SJSA1 (cell line): ENCODE data around the gene UBE2L3. TPM values are rescaled to one million over a fixed set of nuclear protein-coding genes. Genes with fewer than 3 reads are reported as not detected.
"Not testable (repeated sequence)": the region's sequence is repeated elsewhere in the genome, so short reads cannot be mapped to it uniquely, and the experiment has no call there.

Experiments
- DNase-seq, 2 experiments: peaks; one replicate each; pipeline ENCODE4 v3.0.0-alpha.2; 2015 to 2020; ENCODE audit warnings: low spot score in 2 of 2, low read depth in 1 of 2
- H3K27ac ChIP-seq: fragments of 250-450 bp; sonication (Bioruptor Pico); 2 replicates; pipeline ENCODE4 v1.5.1; 2020; ENCODE audit warnings: mild to moderate bottlenecking, moderate library complexity
- H3K27me3 ChIP-seq: fragments of 250-450 bp; sonication (Bioruptor Pico); replicated peaks from 2 replicates; pipeline ENCODE4 v1.5.1; 2020; ENCODE audit warnings: mild to moderate bottlenecking, moderate library complexity
- H3K36me3 ChIP-seq: fragments of 250-450 bp; sonication (Bioruptor Pico); 2 replicates; pipeline ENCODE4 v1.5.1; 2020; ENCODE audit warnings: mild to moderate bottlenecking
- H3K4me1 ChIP-seq: fragments of 250-450 bp; sonication (Bioruptor Pico); replicated peaks from 2 replicates; pipeline ENCODE4 v1.6.1; 2021; ENCODE audit warnings: mild to moderate bottlenecking
- H3K4me3 ChIP-seq: fragments of 250-450 bp; sonication (Bioruptor Pico); 2 replicates; pipeline ENCODE4 v1.5.1; 2020; ENCODE audit warnings: mild to moderate bottlenecking
- H3K9me3 ChIP-seq: fragments of 250-450 bp; sonication (Bioruptor Pico); replicated peaks from 2 replicates; pipeline ENCODE4 v1.5.1; 2020; ENCODE audit warnings: mild to moderate bottlenecking
- total RNA-seq: library from RNA; depleted of rRNA; stranded (reverse); fragments of >200 nt; shearing (Covaris generic); gene quantifications from 2 replicates; pipeline ENCODE4 v1.2.3, GENCODE V29; 2014

Gene UBE2L3
- total RNA-seq, 1 experiment from 2014 or later, result 94.3 TPM

DNA sequence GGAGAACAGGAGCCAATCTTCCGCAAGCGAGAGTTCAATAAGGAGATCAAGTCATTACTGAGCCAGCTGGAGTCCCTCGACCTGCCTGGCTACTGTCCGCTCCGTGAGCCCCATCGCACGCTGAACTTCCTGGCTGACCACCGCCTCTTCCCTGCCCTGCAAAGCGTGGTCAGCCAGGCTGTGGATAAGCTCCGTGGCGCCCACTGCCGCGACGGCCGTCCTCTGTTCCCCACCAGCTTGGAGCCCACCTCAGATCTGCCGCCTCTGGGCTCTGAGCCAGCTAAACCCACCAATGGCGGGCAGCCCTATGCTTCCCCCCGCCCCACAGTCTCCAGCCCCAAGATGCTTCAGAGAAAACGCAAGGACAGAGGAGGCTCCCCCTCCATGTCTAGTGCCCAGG is 67.3 kb downstream of the UBE2L3 start:
- Histone ChIP-seq H3K36me3 (no peaks in the 10 kb centered on the region), H3K9me3 (no peaks in the 10 kb centered on the region), H3K4me1 (no peaks in the 10 kb centered on the region), H3K27me3 (no peaks in the 10 kb centered on the region), H3K4me3 (no peak overlapping the region), H3K27ac (no peak overlapping the region)
- DNase-seq, result no peak

DNA sequence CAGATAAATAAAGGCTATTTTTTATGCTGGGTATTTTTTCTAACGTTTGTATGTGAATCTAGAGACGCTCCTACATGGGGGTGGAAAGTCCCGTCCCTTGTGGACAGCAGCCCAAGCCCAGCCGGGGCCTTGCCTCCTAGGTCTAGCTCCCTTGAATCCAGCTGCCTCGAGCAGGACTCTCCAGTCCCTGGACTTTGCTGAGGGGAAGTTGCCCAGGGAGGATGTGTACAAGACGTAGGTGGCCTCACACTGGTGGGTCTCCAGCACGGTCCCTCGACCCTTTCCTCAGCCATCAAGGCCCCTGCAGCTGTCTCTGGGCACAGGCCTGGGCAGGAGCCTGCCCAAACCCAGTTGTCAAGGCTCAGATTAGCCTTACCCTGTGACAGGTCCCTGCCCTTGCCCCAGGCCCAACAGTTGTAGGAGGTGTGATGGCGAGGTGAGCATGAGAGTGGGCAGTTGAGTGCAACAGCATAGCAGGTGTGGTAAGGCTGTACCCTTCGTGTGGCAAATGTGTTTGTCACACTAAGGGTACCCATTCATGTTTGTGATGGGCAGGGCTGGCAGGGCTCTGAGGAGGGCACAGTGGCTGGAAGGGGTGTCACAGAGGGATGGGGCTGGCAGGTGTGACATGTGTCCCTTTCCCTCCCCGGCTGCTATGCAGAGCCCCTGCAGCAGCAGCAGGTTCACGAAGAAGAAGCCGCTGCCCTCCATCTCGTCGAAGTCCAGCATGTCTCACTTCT is 68.4 kb downstream of the UBE2L3 start:
- H3K9me3 ChIP-seq, result no peaks in the 10 kb centered on the region
- no peaks in the 10 kb centered on the region for H3K36me3 ChIP-seq
- no peak overlapping the region for H3K4me3 ChIP-seq
- peaks cover 3% of the 10 kb centered on the region for H3K4me1 ChIP-seq
- no peak overlapping the region for H3K27ac ChIP-seq
- H3K27me3 ChIP-seq, result no peaks in the 10 kb centered on the region
- DNase-seq, result no peak

DNA sequence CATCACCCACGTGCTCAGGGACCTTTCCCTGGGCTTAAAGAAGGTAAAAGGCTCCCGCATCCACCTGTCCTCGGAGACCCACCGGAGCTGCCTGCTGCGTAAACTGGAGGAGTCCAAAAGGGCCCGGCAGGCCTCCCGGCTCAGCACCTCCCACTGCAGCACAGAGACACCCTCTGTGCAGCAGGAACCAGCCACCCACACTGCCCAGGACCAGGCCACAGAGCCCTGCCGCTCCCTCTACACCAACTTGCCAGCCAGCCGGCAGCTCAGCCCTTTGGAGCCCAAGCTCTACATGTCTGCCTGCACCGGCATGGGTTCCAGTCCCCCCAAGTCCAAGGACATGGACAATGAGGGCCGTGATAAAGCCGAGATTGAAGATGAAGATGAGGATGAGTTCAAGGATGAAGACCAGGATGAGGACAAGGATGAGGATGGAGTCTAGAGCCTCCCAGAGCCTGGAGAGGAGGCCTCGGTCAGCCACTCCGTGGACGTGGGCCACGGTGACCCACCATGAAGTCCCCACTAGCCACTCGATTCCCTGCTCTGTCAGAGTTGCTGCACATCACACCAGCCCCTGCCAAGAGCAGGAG is 69.2 kb downstream of the UBE2L3 start:
- no peak for DNase-seq
- H3K27me3 ChIP-seq, result no peaks in the 10 kb centered on the region

DNA sequence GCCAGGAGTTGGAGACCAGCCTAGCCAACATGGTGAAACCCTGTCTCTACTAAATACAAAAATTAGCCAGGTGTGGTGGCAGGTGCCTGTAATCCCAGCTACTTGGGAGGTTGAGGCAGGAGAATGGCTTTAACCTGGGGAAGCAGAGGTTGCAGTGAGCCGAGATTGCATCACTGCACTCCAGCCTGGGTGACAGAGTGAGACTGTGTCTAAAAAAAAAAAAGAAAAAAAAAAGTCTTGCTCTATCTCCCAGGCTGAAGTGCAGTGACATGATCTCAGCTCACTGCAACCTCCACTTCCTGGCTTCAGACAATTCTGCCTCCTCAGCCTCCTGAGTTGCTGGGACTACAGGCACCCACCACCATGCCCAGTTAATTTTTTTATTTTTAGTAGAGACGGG is 69.9 kb downstream of the UBE2L3 start:
- not testable (repeated sequence) for H3K27me3 ChIP-seq, H3K27ac ChIP-seq, H3K36me3 ChIP-seq, DNase-seq, H3K4me3 ChIP-seq, H3K9me3 ChIP-seq
- H3K4me1 ChIP-seq, result peaks cover 11% of the 10 kb centered on the region

More for the DNA sequence above, 69.2 kb downstream of the UBE2L3 start:
- H3K4me3 ChIP-seq, result no peak overlapping the region
- H3K4me1 ChIP-seq, result peaks cover 11% of the 10 kb centered on the region
- H3K9me3 ChIP-seq, result no peaks in the 10 kb centered on the region
- no peak overlapping the region for H3K27ac ChIP-seq
- H3K36me3 ChIP-seq, result no peaks in the 10 kb centered on the region

DNA sequence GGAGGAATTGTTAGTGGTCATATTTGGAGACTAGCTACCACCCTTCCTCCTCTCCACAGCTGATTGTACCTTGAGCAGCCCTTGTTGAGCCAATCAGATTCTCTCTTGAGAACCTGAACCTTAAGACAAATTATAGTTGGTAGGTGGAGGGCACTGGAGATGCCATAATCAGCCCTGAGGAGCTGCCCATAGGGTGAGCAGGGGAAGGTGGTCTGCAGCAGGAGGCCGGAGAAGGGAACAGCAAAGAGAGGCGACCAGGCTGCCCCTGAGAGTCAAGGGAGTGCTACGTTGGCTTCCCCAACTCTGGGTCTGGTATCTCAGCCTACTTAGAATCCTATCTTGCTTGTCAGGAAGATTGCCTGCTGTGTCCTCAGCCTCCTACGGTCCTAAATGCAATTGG is 71.8 kb downstream of the UBE2L3 start:
- no peak overlapping the region for H3K27ac ChIP-seq
- DNase-seq, result no peak
- H3K27me3 ChIP-seq, result no peaks in the 10 kb centered on the region
- H3K9me3 ChIP-seq, result no peaks in the 10 kb centered on the region
- H3K36me3 ChIP-seq, result peaks cover 8% of the 10 kb centered on the region
- no peak overlapping the region for H3K4me3 ChIP-seq
- peaks cover 14% of the 10 kb centered on the region for H3K4me1 ChIP-seq

DNA sequence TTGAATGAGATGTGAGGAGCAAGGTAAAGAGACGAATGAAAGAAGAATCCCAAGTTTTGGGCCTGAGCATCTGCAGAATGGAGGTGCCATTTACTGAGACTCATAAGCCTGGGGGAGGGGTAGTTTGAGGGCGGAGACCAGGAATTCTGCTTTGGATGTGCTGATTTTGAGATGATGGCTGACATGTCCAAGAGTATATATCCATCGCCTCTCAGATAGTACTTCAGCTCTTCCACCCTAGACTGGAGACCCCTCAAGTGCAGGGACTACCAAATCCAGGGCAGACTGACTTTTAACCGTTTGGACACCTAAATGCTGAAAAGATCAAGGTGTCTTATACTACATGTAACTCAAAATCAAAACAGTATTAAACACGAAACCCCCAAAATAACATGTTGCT is 73.3 kb downstream of the UBE2L3 start:
- H3K27ac ChIP-seq, result no peak overlapping the region
- peaks cover 14% of the 10 kb centered on the region for H3K4me1 ChIP-seq
- H3K36me3 ChIP-seq, result peaks cover 11% of the 10 kb centered on the region
- no peak overlapping the region for H3K4me3 ChIP-seq
- no peaks in the 10 kb centered on the region for H3K9me3 ChIP-seq
- no peak for DNase-seq
- no peaks in the 10 kb centered on the region for H3K27me3 ChIP-seq

DNA sequence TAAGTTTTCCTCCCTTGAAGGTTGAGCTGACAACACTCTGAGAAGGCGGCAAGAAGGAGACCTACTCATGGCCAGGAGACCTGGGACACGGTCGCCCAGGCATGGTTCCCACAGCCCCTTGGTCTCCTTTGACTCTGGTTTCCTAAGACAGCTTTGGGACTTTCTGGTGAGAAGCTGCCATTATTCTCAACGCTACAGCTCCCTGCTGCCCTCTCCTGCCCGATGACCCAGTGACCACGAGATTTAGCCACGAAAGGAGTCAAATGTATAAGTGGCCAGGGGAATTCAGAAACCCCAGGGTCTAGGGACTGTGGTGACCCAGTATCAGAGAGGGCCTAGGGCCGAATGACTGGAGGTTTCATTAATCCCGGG is 73.9 kb downstream of the UBE2L3 start:
- H3K36me3 ChIP-seq, result peaks cover 15% of the 10 kb centered on the region
- peak overlapping the region; percentile 67 for H3K4me3 ChIP-seq
- H3K4me1 ChIP-seq, result peaks cover 14% of the 10 kb centered on the region
- H3K27me3 ChIP-seq, result no peaks in the 10 kb centered on the region
- DNase-seq, result no peak
- H3K27ac ChIP-seq, result peak overlapping the region; percentile 23; the same call in 1 of the 2 replicates
- H3K9me3 ChIP-seq, result no peaks in the 10 kb centered on the region

DNA sequence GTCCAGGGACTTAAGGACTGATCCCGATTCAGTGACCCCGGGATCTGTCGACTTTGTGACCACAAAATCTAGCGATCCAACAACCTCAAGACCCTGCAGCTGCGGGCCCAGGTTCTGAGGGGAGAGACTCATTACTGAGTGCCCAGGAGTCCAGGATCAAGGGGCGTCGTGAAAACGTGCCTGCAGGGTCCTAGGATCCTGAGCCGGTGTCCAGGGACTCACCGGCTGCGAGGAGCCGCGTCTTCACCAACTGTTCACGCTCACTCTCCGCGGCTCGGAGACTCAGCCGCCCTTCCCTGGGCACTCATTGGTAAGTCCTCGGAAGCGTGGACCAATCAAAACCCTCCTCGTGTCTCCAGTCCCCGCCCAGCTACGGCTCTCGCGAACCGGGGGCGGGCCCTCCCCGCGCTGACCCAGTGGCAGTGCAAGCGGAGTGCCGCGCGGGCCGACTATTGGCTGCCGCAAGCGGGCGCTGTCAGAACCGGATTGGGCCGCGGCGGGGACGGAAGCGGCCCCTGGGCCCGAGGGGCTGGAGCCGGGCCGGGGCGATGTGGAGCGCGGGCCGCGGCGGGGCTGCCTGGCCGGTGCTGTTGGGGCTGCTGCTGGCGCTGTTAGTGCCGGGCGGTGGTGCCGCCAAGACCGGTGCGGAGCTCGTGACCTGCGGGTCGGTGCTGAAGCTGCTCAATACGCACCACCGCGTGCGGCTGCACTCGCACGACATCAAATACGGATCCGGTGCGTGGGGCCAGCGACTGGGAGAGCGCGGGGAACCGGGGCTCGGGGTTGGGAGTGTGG is 74.5 kb downstream of the UBE2L3 start, which contains the start of gene SDF2L1:
Gene SDF2L1, plus strand, starts transcription at position 514 of the 795 bp plus-strand sequence. Its CDS starts 35 bp downstream, at position 549.
- DNase-seq, result peak; percentile 99
- peaks cover 14% of the 10 kb centered on the region for H3K4me1 ChIP-seq
- no peaks in the 10 kb centered on the region for H3K9me3 ChIP-seq
- H3K36me3 ChIP-seq, result peaks cover 19% of the 10 kb centered on the region
- peak within 1 kb of the TSS; percentile 67 for H3K4me3 ChIP-seq
- H3K27me3 ChIP-seq, result no peaks in the 10 kb centered on the region
- H3K27ac ChIP-seq, result peak within 1 kb of the TSS; percentile 55

DNA sequence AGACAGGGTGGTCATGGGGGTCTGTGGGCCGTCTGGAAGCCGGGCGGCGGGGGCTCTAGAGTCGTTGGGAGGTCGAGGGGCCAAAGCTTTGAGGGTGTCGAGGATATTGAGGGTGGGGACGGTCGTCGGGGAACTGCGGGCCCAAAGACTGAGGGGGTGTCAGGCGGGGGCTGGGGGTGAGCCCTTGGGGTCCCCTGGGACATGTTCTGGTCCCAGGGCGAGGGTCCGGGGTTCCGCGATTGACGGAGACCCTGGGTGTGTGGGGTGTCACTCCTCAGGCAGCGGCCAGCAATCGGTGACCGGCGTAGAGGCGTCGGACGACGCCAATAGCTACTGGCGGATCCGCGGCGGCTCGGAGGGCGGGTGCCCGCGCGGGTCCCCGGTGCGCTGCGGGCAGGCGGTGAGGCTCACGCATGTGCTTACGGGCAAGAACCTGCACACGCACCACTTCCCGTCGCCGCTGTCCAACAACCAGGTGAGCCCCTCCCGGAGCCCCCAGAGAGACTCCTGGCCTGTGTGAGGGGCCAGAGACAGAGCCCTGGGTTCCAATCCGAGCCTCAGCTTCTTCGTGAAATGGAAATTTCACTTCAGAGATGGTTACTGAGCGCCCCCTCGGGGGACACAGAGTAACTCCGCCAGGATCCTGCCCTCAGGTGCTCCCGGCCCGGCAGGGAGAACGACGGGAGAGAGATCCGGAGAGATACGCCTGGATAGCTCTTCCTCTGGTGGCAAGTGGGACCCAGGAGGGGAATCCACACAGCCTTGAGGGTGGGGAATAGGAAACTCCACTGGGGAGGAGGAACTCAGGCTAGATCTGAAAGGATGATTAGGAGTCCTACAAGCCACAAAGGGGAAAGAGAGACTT is 75.3 kb downstream of the UBE2L3 start:
- H3K27ac ChIP-seq, result peak overlapping the region; percentile 55
- H3K27me3 ChIP-seq, result no peaks in the 10 kb centered on the region
- DNase-seq, result peak; percentile 71 to 76

DNA sequence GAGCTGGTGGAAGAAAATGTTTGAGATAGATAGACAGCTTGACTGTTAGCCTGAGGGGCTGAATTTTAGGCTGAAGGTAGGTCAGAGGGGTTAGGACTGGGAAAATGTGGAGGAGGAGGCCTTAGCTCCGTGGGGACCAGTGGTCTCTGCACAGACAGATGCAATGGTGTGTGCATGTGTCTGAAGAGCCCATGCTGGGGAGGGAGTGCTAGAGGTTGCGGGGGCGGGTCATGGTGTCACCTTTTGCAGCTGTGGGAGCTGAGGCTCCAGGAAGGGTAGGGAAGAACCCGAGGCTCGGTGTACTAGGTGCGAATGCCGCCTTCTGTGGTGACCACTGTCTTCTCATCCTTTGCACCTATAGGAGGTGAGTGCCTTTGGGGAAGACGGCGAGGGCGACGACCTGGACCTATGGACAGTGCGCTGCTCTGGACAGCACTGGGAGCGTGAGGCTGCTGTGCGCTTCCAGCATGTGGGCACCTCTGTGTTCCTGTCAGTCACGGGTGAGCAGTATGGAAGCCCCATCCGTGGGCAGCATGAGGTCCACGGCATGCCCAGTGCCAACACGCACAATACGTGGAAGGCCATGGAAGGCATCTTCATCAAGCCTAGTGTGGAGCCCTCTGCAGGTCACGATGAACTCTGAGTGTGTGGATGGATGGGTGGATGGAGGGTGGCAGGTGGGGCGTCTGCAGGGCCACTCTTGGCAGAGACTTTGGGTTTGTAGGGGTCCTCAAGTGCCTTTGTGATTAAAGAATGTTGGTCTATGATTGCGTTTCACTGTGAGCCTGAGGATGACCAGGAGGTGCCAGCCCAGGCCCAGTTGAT is 76.2 kb downstream of the UBE2L3 start:
- H3K4me1 ChIP-seq, result peaks cover 14% of the 10 kb centered on the region
- peaks cover 28% of the 10 kb centered on the region for H3K36me3 ChIP-seq
- no peak for DNase-seq
- no peak overlapping the region for H3K27ac ChIP-seq
- no peak overlapping the region for H3K4me3 ChIP-seq
- no peaks in the 10 kb centered on the region for H3K27me3 ChIP-seq
- H3K9me3 ChIP-seq, result no peaks in the 10 kb centered on the region

More for the DNA sequence above, 75.3 kb downstream of the UBE2L3 start:
- H3K4me1 ChIP-seq, result peaks cover 14% of the 10 kb centered on the region
- no peaks in the 10 kb centered on the region for H3K9me3 ChIP-seq
- peak overlapping the region; percentile 67 for H3K4me3 ChIP-seq
- peaks cover 24% of the 10 kb centered on the region for H3K36me3 ChIP-seq

DNA sequence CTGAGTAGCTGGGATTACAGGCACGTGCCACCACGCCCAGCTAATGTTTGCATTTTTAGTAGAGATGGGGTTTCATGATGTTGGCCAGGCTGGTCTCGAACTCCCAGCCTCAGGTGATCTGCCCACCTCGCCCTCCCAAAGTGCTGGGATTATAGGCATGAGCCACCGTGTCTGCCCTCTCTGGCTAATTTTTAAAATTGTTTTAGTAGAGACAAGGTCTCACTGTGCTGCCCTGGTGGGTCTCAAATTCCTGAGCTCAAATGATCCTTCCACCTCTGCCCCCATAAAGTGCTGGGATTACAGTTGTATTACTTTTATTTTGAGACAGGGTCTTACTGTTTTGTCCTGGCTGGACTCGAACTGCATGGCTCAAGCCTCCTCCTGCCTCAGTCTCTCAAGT is 78.0 kb downstream of the UBE2L3 start:
- H3K4me1 ChIP-seq, result peaks cover 15% of the 10 kb centered on the region
- H3K27me3 ChIP-seq, H3K27ac ChIP-seq, DNase-seq, H3K9me3 ChIP-seq, H3K4me3 ChIP-seq: not testable (repeated sequence)
- H3K36me3 ChIP-seq, result peaks cover 31% of the 10 kb centered on the region

DNA sequence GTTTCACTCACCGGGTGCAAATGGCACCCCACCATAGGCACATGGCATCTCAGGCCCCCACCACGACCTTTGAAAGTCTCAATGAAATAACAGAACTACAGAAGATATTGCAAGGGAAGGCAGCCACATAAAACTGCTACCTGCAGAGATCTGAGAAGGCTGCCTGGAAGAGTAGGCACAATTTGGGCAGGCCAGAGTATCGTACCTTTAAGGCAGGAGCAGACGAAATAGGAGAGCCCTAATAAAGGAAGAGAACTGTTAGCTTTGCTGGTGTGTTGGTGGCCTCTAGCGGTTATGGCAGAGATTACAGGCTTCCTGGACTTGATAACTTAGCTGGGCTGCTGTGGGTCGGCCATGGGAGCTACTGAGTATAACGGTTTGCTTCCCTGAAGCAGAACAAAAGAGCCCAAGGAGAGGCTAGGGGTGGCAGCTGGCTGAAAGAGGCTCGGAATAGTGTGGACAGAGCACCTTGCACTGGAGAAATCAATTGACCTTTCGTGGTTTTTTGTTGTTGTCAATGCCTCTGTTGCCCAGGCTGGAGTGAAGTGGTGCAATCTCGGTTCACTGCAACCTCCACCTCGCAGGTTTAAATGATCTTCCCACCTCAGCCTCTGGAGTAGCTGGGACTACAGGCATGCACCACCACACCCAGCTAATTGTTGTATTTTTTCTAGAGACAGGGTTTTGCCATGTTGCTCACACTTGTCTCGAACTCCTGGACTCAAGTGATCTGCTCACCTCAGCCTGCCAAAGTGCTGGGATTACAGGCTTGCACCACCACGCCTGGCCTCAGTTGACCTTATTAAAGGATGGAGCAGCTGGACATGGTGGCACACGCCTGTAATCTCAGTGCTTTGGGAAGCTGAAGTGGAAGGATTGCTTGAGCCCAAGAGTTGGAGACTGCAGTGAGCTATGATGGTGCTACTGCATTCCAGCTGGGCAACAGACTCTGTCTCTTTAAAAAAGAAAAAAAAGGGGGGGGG is 79.4 kb downstream of the UBE2L3 start:
- Histone ChIP-seq H3K9me3 (no peaks in the 10 kb centered on the region), H3K27me3 (no peaks in the 10 kb centered on the region), H3K36me3 (peaks cover 31% of the 10 kb centered on the region), H3K4me3 (no peak overlapping the region), H3K4me1 (peaks cover 15% of the 10 kb centered on the region), H3K27ac (no peak overlapping the region)
- DNase-seq, result peak; percentile 58 to 77
